ENCODE data around the gene TPM4. TPM values are rescaled to one million over a fixed set of nuclear protein-coding genes. Genes with fewer than 3 reads are reported as not detected.

TPM4 gene
- total RNA-seq, 2 donors from 2014 or later = 964 to 1,096 TPM

DNA sequence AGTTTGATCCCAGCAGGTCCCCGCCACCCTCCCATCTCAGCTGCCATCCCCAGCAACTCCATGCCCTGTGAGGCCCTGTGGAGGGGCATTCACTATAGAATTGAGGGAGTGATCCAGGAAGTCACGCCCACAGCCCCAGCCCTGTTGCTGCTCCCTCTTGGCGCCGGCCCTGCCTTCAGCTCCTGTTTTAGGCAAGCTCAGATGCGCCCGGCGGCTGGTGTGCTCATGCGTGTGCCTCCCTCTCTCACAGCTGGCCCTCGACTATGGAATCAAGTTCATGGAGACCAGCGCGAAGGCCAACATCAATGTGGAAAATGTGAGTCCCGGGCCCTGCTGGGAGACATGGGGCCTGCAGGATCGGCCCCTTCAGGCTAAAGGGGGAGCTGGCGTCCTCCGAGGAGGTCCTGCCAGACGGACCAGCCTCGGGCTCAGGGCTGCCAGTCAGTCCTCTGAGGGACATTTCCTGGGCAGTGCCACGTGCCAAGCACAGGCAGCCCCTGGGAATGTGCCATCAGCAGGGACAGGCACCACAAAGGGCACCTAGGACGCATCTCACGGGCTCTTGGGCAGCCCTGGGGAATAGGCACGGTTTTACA lies 51.6 kb downstream of the TPM4 start:
- DNase-seq (ENCODE audit: low spot score) (no peak), ATAC-seq (ENCODE audit: insufficient number of reproducible peaks, low FRiP score, low read depth) (no peak)
- H3K27me3 ChIP-seq (replicated peaks; ENCODE audit: insufficient read depth) = no peaks in the 10 kb centered on the region
- no peak overlapping the region for H3K4me3 ChIP-seq
- TF ChIP-seq, protein P1, sequence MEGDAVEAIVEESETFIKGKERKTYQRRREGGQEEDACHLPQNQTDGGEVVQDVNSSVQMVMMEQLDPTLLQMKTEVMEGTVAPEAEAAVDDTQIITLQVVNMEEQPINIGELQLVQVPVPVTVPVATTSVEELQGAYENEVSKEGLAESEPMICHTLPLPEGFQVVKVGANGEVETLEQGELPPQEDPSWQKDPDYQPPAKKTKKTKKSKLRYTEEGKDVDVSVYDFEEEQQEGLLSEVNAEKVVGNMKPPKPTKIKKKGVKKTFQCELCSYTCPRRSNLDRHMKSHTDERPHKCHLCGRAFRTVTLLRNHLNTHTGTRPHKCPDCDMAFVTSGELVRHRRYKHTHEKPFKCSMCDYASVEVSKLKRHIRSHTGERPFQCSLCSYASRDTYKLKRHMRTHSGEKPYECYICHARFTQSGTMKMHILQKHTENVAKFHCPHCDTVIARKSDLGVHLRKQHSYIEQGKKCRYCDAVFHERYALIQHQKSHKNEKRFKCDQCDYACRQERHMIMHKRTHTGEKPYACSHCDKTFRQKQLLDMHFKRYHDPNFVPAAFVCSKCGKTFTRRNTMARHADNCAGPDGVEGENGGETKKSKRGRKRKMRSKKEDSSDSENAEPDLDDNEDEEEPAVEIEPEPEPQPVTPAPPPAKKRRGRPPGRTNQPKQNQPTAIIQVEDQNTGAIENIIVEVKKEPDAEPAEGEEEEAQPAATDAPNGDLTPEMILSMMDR (IDR thresholded peaks at IDR 0.05) = no peak
- peaks cover 73% of the 10 kb centered on the region for H3K36me3 ChIP-seq
- H3K4me1 ChIP-seq (ENCODE audit: control insufficient read depth in 1 of 2, low read depth in 2 of 2) = no peaks in the 10 kb centered on the region
- no peaks in the 10 kb centered on the region for H3K9me3 ChIP-seq
- H3K27ac ChIP-seq = no peak overlapping the region

DNA sequence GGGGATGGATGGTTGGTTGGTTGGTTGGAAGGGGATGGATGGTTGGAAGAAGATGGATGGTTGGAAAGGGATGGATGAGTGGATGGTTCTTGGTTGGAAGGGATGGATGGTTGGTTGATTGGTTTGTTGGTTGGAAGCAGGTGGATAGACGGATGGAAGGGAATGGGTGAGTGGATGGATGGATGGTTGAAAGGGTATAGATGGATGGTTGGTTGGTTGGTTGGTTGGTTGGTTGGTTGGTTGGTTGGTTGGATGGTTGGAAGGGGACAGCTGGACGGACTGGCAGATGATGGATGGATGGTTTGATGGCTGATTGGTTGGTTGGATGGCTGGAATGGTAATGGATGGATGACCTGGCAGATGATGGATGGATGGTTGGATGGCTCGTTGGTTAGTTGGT lies 55.4 kb downstream of the TPM4 start:
- H3K27ac ChIP-seq = no peak overlapping the region
- no peaks in the 10 kb centered on the region for H3K9me3 ChIP-seq
- TF ChIP-seq, protein P1 (IDR thresholded peaks at IDR 0.05) = no peak
- ATAC-seq (ENCODE audit: insufficient number of reproducible peaks, low FRiP score, low read depth) (no peak), DNase-seq (ENCODE audit: low spot score) (no peak)
- H3K4me1 ChIP-seq (ENCODE audit: control insufficient read depth in 1 of 2, low read depth in 2 of 2) = no peaks in the 10 kb centered on the region
- peaks cover 58% of the 10 kb centered on the region for H3K36me3 ChIP-seq
- no peaks in the 10 kb centered on the region for H3K27me3 ChIP-seq (replicated peaks; ENCODE audit: insufficient read depth)
- no peak overlapping the region for H3K4me3 ChIP-seq

DNA sequence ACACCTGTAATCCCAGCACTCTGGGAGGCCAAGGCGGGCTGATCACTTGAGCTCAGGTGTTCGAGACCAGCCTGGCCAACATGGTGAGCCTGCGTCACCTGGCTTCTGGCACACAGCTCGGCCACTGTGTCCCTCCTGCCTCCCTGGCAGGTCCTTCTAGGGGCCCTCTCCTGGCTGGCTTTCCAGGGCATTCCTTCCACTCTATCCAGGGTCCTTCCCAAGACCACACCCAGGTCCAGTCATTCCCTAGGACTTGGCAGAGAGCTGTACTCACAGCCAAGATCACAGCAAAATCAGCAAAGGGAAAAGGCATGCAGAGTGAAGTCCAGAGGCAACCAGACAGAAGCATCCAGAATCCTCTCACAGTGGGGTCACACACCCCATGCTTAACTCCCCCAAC lies 57.5 kb downstream of the TPM4 start:
- DNase-seq (ENCODE audit: low spot score) = no peak
- Histone ChIP-seq H3K9me3 (no peaks in the 10 kb centered on the region), H3K4me3 (no peak overlapping the region), H3K36me3 (peaks cover 38% of the 10 kb centered on the region), H3K27ac (no peak overlapping the region), H3K27me3 (replicated peaks; ENCODE audit: insufficient read depth) (no peaks in the 10 kb centered on the region), H3K4me1 (ENCODE audit: control insufficient read depth in 1 of 2, low read depth in 2 of 2) (no peaks in the 10 kb centered on the region)
- TF ChIP-seq, protein P1 (IDR thresholded peaks at IDR 0.05) = no peak
- ATAC-seq (ENCODE audit: insufficient number of reproducible peaks, low FRiP score, low read depth) = no peak

DNA sequence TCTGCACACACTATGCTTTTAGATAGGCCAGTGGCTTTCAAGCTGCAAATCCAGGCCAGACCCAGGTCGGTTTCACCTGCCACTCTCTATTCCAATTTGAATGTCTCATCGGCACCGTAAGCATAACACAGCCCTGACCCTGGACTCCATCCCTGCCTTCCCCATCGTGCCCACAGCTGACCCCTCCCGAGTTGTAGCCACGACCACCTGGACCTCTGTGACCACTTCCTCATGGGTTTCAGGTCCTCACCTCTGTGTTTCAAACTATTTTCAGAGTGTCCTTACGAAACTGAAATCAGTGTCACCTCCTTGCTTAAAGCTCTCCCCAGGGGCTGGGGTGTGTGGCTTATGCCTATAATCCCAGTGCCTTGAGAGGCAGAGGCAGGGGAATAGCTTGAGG lies 58.2 kb downstream of the TPM4 start:
- Histone ChIP-seq H3K4me1 (ENCODE audit: control insufficient read depth in 1 of 2, low read depth in 2 of 2) (no peaks in the 10 kb centered on the region), H3K4me3 (no peak overlapping the region), H3K9me3 (no peaks in the 10 kb centered on the region), H3K36me3 (peaks cover 31% of the 10 kb centered on the region), H3K27me3 (replicated peaks; ENCODE audit: insufficient read depth) (no peaks in the 10 kb centered on the region), H3K27ac (no peak overlapping the region)
- TF ChIP-seq, protein P1 (IDR thresholded peaks at IDR 0.05) = no peak
- ATAC-seq (ENCODE audit: insufficient number of reproducible peaks, low FRiP score, low read depth) = no peak
- no peak for DNase-seq (ENCODE audit: low spot score)

DNA sequence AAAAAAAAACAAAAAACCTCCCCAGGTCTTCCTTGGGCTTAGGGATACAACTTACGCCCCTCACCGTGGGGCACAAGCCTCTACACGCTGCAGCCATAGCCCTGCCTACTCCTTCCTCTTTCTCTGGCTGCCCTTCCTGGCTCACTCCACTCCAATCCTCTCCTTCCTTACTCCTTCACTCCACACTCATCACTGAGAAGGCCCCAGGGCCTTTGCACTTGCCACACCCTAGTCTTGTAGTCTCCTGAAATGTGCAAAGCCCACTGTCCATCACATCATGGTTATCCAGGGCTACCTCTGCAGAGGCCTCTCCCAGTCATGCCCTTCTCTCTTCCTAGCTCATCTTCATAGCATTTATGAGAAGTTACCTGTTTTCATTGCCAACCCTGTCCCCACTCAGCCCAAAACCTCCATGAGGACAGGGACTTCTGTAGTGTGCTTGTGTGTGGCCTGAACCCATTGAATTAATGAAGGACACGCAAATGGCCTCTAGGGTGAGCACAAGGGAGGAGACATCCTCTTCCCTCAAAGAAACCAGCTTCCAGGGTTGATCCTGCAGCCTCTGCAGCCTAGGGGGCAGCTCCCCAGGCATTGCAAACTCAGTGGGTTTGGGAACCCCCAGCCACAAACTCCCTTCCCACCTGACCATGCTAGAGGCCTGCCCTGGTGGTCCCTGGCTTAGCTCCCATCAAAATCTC lies 59.3 kb downstream of the TPM4 start:
- TF ChIP-seq, protein P1 (IDR thresholded peaks at IDR 0.05) = no peak
- Histone ChIP-seq H3K4me3 (no peak overlapping the region), H3K9me3 (no peaks in the 10 kb centered on the region), H3K36me3 (peaks cover 22% of the 10 kb centered on the region), H3K4me1 (ENCODE audit: control insufficient read depth in 1 of 2, low read depth in 2 of 2) (no peaks in the 10 kb centered on the region), H3K27me3 (replicated peaks; ENCODE audit: insufficient read depth) (no peaks in the 10 kb centered on the region), H3K27ac (no peak overlapping the region)
- ATAC-seq (ENCODE audit: insufficient number of reproducible peaks, low FRiP score, low read depth) = no peak
- DNase-seq (ENCODE audit: low spot score) = no peak
